ENCODE data around the gene ZNF148. TPM values are rescaled to one million over a fixed set of nuclear protein-coding genes. Genes with fewer than 3 reads are reported as not detected.

ZNF148 gene
- total RNA-seq, 4 donors from 2014 or later, result 30.3 to 39.0 (median 33.0) TPM

DNA sequence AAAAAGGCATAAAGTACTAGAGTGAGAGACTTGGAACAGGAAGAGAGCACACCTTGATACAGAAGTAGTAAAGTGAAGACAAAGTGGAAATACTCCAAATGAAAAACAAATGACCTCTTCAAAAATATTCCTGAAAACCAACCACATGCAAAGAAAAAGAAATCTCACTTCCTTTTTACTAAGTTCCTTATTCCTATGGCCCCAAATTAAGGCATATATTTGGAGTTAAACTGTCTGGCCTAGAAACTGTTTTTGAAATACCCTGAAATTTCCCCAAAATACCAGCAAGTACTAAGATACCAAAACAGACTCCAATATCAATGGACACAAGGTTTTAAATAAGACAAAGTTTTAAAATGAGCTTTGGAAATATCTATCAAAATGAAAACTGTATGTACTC, 58.2 kb downstream of the ZNF148 start:
- no peak for TF ChIP-seq EP300 (IDR thresholded peaks at IDR 0.05)
- TF ChIP-seq POLR2A (IDR thresholded peaks at IDR 0.05; ENCODE audit: low read depth), result no peak
- no peak for TF ChIP-seq POLR2AphosphoS5 (IDR thresholded peaks at IDR 0.05)
- TF ChIP-seq, protein P1, sequence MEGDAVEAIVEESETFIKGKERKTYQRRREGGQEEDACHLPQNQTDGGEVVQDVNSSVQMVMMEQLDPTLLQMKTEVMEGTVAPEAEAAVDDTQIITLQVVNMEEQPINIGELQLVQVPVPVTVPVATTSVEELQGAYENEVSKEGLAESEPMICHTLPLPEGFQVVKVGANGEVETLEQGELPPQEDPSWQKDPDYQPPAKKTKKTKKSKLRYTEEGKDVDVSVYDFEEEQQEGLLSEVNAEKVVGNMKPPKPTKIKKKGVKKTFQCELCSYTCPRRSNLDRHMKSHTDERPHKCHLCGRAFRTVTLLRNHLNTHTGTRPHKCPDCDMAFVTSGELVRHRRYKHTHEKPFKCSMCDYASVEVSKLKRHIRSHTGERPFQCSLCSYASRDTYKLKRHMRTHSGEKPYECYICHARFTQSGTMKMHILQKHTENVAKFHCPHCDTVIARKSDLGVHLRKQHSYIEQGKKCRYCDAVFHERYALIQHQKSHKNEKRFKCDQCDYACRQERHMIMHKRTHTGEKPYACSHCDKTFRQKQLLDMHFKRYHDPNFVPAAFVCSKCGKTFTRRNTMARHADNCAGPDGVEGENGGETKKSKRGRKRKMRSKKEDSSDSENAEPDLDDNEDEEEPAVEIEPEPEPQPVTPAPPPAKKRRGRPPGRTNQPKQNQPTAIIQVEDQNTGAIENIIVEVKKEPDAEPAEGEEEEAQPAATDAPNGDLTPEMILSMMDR (IDR thresholded peaks at IDR 0.05), result no peak
- Histone ChIP-seq H3K27ac (replicated peaks in 1 of 4) (no peak overlapping the region), H3K4me1 (peaks cover 0 to 10% (median under 1%) of the 10 kb centered on the region in 4 donors), H3K9me3 (no peaks in the 10 kb centered on the region), H3K4me3 (no peak overlapping the region), H3K36me3 (peaks cover 0 to 14% (median 8%) of the 10 kb centered on the region in 4 donors), H3K27me3 (no peaks in the 10 kb centered on the region)
- intact Hi-C loops (cut with DNase I), result no loop called here
- DNase-seq (ENCODE audit: extremely low spot score), result no peak

DNA sequence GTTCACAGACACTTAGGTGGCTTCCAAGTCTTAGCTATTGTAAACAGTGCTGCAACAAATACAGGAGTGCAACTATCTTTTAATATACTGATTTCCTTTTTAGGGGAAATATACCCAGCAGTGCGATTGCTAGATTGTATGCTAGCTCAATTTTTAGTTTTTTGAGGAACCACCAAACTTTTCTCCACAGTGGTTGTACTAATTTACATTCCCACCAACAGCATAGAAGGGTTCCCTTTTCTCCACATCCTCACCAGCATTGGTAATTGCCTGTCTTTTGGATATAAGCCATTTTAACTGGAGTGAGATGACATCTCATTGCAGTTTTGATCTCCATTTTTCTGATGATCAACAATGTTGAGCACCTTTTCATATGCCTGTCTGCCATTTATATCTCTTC, 58.9 kb downstream of the ZNF148 start:
- Histone ChIP-seq H3K27ac (replicated peaks in 1 of 4) (no peak overlapping the region), H3K9me3 (no peaks in the 10 kb centered on the region), H3K4me3 (no peak overlapping the region), H3K4me1 (peaks cover 0 to 9% (median 0%) of the 10 kb centered on the region in 4 donors), H3K27me3 (no peaks in the 10 kb centered on the region), H3K36me3 (peaks cover 0 to 15% (median 8%) of the 10 kb centered on the region in 4 donors)
- TF ChIP-seq POLR2A (IDR thresholded peaks at IDR 0.05; ENCODE audit: low read depth), result no peak
- TF ChIP-seq EP300 (IDR thresholded peaks at IDR 0.05), result no peak
- TF ChIP-seq, protein P1 (IDR thresholded peaks at IDR 0.05), result no peak
- no peak for TF ChIP-seq POLR2AphosphoS5 (IDR thresholded peaks at IDR 0.05)
- DNase-seq (ENCODE audit: extremely low spot score), result no peak
- WGBS, result 83% methylated on average over 1 of the region's 1 CpG
- intact Hi-C loops (cut with DNase I), result no loop called here

DNA sequence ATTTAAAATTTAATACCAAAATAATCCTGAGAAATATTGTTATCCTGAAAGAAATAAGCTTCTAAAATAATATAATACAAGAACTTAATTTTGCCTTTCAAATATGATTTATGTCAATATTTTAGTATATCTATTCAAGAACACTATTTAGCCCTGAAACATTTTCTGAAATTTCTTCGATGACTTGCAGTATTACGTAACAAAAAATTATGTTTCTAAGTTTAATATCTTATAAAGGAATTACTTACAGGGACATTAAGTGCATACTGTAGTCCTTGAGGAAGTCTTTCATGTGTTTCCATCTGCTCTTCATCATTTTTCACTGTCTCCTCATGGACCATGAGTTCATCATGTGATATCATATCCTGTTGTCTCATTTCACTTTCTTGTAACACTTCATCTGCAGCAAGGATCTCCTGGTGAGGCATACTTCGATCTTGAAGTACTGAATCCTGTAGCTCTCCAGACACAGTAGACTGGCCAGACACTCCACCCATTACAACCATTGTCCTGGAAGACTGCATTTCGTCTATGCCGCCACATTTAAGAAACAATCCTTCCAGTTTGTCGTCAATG, 62.0 kb downstream of the ZNF148 start:
- intact Hi-C loops (cut with DNase I), result no loop called here

DNA sequence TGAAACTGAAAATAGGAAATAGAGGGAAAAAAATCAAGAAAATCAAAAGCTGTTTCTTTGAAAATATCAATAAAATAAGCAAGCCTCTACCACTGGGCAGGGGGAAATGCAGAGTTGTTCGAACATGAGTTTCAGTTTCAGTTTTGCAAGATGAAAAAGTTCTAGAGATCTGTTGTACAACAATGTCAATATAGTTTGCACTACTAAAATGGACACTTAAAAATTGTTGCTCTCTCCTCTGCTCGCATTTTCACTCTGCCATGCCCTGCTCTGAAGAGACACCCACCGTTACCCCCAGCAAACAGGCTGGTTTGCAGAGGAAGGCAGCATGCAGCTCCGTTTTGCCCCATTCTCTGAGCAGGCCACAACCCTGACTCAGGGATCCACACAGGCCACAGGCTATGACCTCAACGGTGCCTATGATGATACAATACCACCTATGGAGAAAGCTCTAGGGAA, 64.5 kb downstream of the ZNF148 start:
- H3K27me3 ChIP-seq, result no peaks in the 10 kb centered on the region
- no peak overlapping the region for H3K27ac ChIP-seq (replicated peaks in 1 of 4)
- peak overlapping the region in 3 of 4 donors; percentile 9 to 30 (median 18) for H3K4me3 ChIP-seq
- TF ChIP-seq, protein P1 (IDR thresholded peaks at IDR 0.05), result no peak
- intact Hi-C loops (cut with DNase I), result no loop called here
- H3K9me3 ChIP-seq, result no peaks in the 10 kb centered on the region
- WGBS, result 65% methylated on average over 5 of the region's 5 CpGs
- DNase-seq (ENCODE audit: extremely low spot score), result no peak
- H3K36me3 ChIP-seq, result peaks cover 0 to 20% (median 9%) of the 10 kb centered on the region in 4 donors
- peaks cover 0 to 3% (median 0%) of the 10 kb centered on the region in 4 donors for H3K4me1 ChIP-seq

More for the DNA sequence above, 62.0 kb downstream of the ZNF148 start:
- TF ChIP-seq, protein P1 (IDR thresholded peaks at IDR 0.05), result no peak
- TF ChIP-seq POLR2A (IDR thresholded peaks at IDR 0.05; ENCODE audit: low read depth), result no peak
- no peak for TF ChIP-seq POLR2AphosphoS5 (IDR thresholded peaks at IDR 0.05)
- TF ChIP-seq EP300 (IDR thresholded peaks at IDR 0.05), result no peak
- 88% methylated on average over 6 of the region's 6 CpGs for WGBS
- Histone ChIP-seq H3K27ac (replicated peaks in 1 of 4) (no peak overlapping the region), H3K4me1 (peaks cover 0 to 3% (median 0%) of the 10 kb centered on the region in 4 donors), H3K9me3 (no peaks in the 10 kb centered on the region), H3K4me3 (no peak overlapping the region), H3K36me3 (peaks cover 0 to 20% (median 9%) of the 10 kb centered on the region in 4 donors), H3K27me3 (no peaks in the 10 kb centered on the region)
- DNase-seq (ENCODE audit: extremely low spot score), result no peak

DNA sequence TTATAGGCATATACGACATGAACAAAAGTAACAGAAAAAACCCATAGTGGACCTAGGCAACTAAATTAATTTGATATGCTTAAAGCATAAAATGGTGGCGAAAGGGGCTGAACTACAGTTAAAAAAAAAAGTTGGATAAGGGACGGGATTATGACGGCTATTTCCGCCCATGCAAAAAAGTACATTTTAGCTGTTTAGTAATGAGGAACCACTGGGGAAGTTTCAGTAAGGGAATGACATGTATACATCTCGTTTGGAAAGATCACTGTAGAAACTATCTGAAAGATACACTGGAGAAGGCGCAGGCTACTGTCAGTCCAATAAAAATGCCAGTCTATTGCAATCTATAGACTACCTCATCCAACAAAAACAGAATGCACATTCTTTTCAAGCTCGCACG, 65.6 kb downstream of the ZNF148 start:
- WGBS, result 86% methylated on average over 9 of the region's 9 CpGs
- intact Hi-C loops (cut with DNase I), result no loop called here
- H3K27ac ChIP-seq (replicated peaks in 1 of 4), result no peak overlapping the region
- no peak for TF ChIP-seq POLR2A (IDR thresholded peaks at IDR 0.05; ENCODE audit: low read depth)
- TF ChIP-seq POLR2AphosphoS5 (IDR thresholded peaks at IDR 0.05), result no peak
- TF ChIP-seq, protein P1 (IDR thresholded peaks at IDR 0.05), result no peak
- TF ChIP-seq EP300 (IDR thresholded peaks at IDR 0.05), result no peak
- H3K9me3 ChIP-seq, result no peaks in the 10 kb centered on the region
- no peaks in the 10 kb centered on the region for H3K27me3 ChIP-seq
- H3K36me3 ChIP-seq, result peaks cover 0 to 15% (median 7%) of the 10 kb centered on the region in 4 donors
- peaks cover 0 to 6% (median 2%) of the 10 kb centered on the region in 4 donors for H3K4me1 ChIP-seq
- no peak for DNase-seq (ENCODE audit: extremely low spot score)
- H3K4me3 ChIP-seq, result no peak overlapping the region

All from esophagus muscularis mucosa (tissue), 4 donors.